ENCODE results near the gene ABCC5. TPM values are rescaled to one million over a fixed set of nuclear protein-coding genes. Genes with fewer than 3 reads are reported as not detected.
A peak's percentile ranks its signal among the peaks of the same experiment; 100 is the strongest.
"Not testable (repeated sequence)": the region's sequence is repeated elsewhere in the genome, so short reads cannot be mapped to it uniquely, and the experiment has no call there.

The ABCC5 gene
- total RNA-seq, 4 donors from 2014 or later = 34.9 to 61.2 (median 45.0) TPM

DNA sequence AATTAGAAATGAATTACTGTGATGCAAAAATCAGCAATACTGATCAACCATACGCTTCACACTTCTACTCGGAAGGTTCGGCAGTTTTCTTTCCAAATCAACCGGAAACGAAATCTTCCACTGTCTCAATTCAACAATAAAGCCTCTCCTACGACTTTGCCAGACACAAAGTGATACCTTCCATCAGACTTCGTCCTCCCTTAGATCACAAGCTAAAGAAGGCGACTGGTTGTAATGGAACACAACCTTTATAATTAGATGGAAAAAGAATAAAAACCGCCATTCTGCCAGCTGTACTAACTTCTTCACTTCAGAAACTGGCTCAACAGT is 133.6 kb downstream of the ABCC5 start:
- H3K4me1 ChIP-seq = peaks cover 0 to 39% (median 19%) of the 10 kb centered on the region in 4 donors
- H3K36me3 ChIP-seq = no peaks in the 10 kb centered on the region
- DNase-seq (ENCODE audit: low spot score in 2 of 2) = no peak
- H3K4me3 ChIP-seq = peak overlapping the region; percentile 74 to 92 (median 90)
- no peaks in the 10 kb centered on the region for H3K27me3 ChIP-seq
- peak overlapping the region; percentile 71 to 88 (median 84) for H3K27ac ChIP-seq
- 1 to 4% methylated on average over 9 of the region's 9 CpGs for WGBS, 2 donors
- no peaks in the 10 kb centered on the region for H3K9me3 ChIP-seq
- TF ChIP-seq, protein P1, sequence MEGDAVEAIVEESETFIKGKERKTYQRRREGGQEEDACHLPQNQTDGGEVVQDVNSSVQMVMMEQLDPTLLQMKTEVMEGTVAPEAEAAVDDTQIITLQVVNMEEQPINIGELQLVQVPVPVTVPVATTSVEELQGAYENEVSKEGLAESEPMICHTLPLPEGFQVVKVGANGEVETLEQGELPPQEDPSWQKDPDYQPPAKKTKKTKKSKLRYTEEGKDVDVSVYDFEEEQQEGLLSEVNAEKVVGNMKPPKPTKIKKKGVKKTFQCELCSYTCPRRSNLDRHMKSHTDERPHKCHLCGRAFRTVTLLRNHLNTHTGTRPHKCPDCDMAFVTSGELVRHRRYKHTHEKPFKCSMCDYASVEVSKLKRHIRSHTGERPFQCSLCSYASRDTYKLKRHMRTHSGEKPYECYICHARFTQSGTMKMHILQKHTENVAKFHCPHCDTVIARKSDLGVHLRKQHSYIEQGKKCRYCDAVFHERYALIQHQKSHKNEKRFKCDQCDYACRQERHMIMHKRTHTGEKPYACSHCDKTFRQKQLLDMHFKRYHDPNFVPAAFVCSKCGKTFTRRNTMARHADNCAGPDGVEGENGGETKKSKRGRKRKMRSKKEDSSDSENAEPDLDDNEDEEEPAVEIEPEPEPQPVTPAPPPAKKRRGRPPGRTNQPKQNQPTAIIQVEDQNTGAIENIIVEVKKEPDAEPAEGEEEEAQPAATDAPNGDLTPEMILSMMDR (IDR thresholded peaks at IDR 0.05) = no peak

GRCh38 chr3:183883291-183884096 is 134.2 kb downstream of the ABCC5 start:
- 67 to 71% methylated on average over 16 of the region's 16 CpGs for WGBS, 2 donors
- Histone ChIP-seq H3K4me3 (peak overlapping the region; percentile 74 to 92 (median 90)), H3K4me1 (peaks cover 0 to 39% (median 19%) of the 10 kb centered on the region in 4 donors), H3K27me3 (no peaks in the 10 kb centered on the region), H3K27ac (peak overlapping the region in 1 of 4 donors; percentile 81), H3K9me3 (no peaks in the 10 kb centered on the region), H3K36me3 (no peaks in the 10 kb centered on the region)
- no peak for DNase-seq (ENCODE audit: low spot score in 2 of 2)
- TF ChIP-seq EP300 (IDR thresholded peaks at IDR 0.05) = no peak
- TF ChIP-seq POLR2A (IDR thresholded peaks at IDR 0.05) = no peak
- TF ChIP-seq, protein P1 (IDR thresholded peaks at IDR 0.05) = no peak

GRCh38 chr3:183880121-183880520 is 137.6 kb downstream of the ABCC5 start:
- TF ChIP-seq POLR2A (IDR thresholded peaks at IDR 0.05) (no peak), EP300 (IDR thresholded peaks at IDR 0.05) (no peak)
- TF ChIP-seq, protein P1 (IDR thresholded peaks at IDR 0.05) = no peak
- H3K9me3 ChIP-seq = no peaks in the 10 kb centered on the region
- DNase-seq (ENCODE audit: low spot score in 2 of 2) = no peak
- no peaks in the 10 kb centered on the region for H3K27me3 ChIP-seq
- no peak overlapping the region for H3K4me3 ChIP-seq
- no peak overlapping the region for H3K27ac ChIP-seq
- WGBS, 2 donors = 85 to 89% methylated on average over 9 of the region's 9 CpGs
- H3K36me3 ChIP-seq = peaks cover 0 to 16% (median 0%) of the 10 kb centered on the region in 3 donors
- peaks cover 0 to 42% (median 18%) of the 10 kb centered on the region in 4 donors for H3K4me1 ChIP-seq

DNA sequence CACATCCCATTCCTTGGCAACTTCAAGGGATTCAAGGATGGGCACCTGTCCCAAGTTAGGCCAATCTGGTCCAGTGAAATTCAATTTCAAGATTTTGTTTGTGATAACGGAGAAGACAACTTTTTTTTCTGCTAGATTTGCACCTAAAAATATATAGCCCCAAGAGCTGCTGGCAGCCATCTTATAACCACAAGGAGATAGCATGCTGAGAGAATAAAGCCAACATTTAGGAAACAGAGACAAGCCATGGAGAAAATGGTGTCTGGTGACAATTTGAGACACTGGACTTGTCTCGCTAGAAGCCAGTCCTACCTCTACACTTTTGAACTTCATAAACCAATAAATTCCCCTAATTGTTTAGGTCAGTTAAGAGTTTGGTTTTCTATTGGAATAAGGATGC is 138.4 kb downstream of the ABCC5 start:
- Histone ChIP-seq H3K27ac (no peak overlapping the region), H3K4me3 (no peak overlapping the region), H3K9me3 (no peaks in the 10 kb centered on the region), H3K27me3 (no peaks in the 10 kb centered on the region), H3K4me1 (peaks cover 0 to 41% (median 16%) of the 10 kb centered on the region in 4 donors), H3K36me3 (peaks cover 0 to 16% (median 0%) of the 10 kb centered on the region in 3 donors)
- WGBS, 2 donors = 95% methylated on average over 2 of the region's 2 CpGs
- DNase-seq (ENCODE audit: low spot score in 2 of 2) = no peak
- TF ChIP-seq EP300 (IDR thresholded peaks at IDR 0.05) = no peak
- no peak for TF ChIP-seq POLR2A (IDR thresholded peaks at IDR 0.05)
- TF ChIP-seq, protein P1 (IDR thresholded peaks at IDR 0.05) = no peak

DNA sequence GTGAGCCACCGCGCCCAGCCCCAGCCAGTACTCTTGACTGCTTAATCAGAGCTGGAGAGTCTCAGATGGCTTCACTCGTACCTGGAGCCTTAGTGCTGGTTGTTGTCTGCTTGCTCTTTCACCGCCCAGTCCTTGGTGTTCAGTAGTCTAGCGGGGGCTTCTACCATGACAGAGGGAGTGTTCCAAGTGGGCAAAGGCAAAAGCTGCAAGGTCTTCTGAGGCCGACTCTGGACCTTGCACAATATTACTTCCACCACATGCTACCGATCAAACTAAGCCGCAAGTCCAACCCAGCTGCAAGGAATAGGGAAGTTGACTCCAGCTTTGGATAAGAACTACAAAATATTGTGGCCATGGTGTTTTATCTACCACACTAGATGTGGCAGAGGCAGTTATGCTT is 139.6 kb downstream of the ABCC5 start:
- no peak overlapping the region for H3K4me3 ChIP-seq
- no peaks in the 10 kb centered on the region for H3K9me3 ChIP-seq
- peaks cover 0 to 16% (median 0%) of the 10 kb centered on the region in 3 donors for H3K36me3 ChIP-seq
- peaks cover 0 to 43% (median 7%) of the 10 kb centered on the region in 4 donors for H3K4me1 ChIP-seq
- WGBS, 2 donors = 78 to 91% methylated on average over 8 of the region's 8 CpGs
- no peak overlapping the region for H3K27ac ChIP-seq
- peak in 1 of 2 donors; percentile 28 for DNase-seq (ENCODE audit: low spot score in 2 of 2)
- TF ChIP-seq EP300 (IDR thresholded peaks at IDR 0.05) (peak in 1 of 2 donors; percentile 44), POLR2A (IDR thresholded peaks at IDR 0.05) (no peak)
- H3K27me3 ChIP-seq = no peaks in the 10 kb centered on the region

DNA sequence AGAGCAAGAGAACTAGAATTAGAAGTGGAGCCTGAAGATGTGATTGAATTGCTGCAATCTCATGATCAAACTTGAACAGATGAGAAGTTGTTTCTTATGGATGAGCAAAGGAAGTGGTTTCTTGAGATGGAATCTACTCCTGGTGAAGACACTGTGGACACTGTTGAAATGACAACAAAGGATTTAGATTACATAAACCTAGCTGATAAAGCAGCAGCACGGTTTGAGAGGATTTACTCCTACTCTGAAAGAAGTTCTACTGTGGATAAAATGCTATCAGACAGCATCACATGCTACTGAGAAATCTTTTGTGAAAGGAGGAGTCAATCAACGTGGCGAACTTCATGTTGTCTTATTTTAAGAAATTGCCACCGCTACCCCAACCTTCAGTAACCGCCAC is 140.5 kb downstream of the ABCC5 start:
- not testable (repeated sequence) for H3K27ac ChIP-seq; H3K4me3 ChIP-seq; DNase-seq (ENCODE audit: low spot score in 2 of 2); H3K9me3 ChIP-seq; H3K27me3 ChIP-seq
- Histone ChIP-seq H3K36me3 (peaks cover 0 to 16% (median 0%) of the 10 kb centered on the region in 3 donors), H3K4me1 (peaks cover 0 to 39% (median 3%) of the 10 kb centered on the region in 4 donors)
- 84 to 85% methylated on average over 5 of the region's 5 CpGs for WGBS, 2 donors

Data from tibial nerve (tissue), 4 donors.